ENCODE data around the gene TMEM132A. TPM values are rescaled to one million over a fixed set of nuclear protein-coding genes. Genes with fewer than 3 reads are reported as not detected.
A peak's percentile ranks its signal among the peaks of the same experiment; 100 is the strongest.

The TMEM132A gene
- total RNA-seq, 1 donor from 2014 or later = 6.1 TPM

- H3K4me1 ChIP-seq = peaks cover 18% of the 10 kb centered on the region
- no peak for DNase-seq (ENCODE audit: extremely low spot score in 2 of 2)
- no peaks in the 10 kb centered on the region for H3K9me3 ChIP-seq
- H3K27me3 ChIP-seq = no peaks in the 10 kb centered on the region
- intact Hi-C loops (cut with DNase I) = loop anchor here (2.0 to 10.0 kb wide), 2 partner anchors 67 to 1715 kb away; partner anchors contain the start of genes EML3 and ROM1
- no peak overlapping the region for H3K27ac ChIP-seq
- H3K36me3 ChIP-seq = peaks cover 5 to 85% of the 10 kb centered on the region in 2 donors
- TF ChIP-seq POLR2A (IDR thresholded peaks at IDR 0.05) (no peak), CTCF (IDR thresholded peaks at IDR 0.05) (no peak), POLR2AphosphoS5 (IDR thresholded peaks at IDR 0.05; ENCODE audit: insufficient read depth in 1 of 2, low read depth in 1 of 2) (no peak)
- no peak overlapping the region for H3K4me3 ChIP-seq
Observed at GRCh38 chr11:60899977-60900376, 24.3 kb upstream of the TMEM132A start.

- no peak for DNase-seq (ENCODE audit: extremely low spot score in 2 of 2)
- no peak overlapping the region for H3K27ac ChIP-seq
- TF ChIP-seq POLR2AphosphoS5 (IDR thresholded peaks at IDR 0.05; ENCODE audit: insufficient read depth in 1 of 2, low read depth in 1 of 2) (no peak), CTCF (IDR thresholded peaks at IDR 0.05) (no peak), POLR2A (IDR thresholded peaks at IDR 0.05) (no peak)
- H3K27me3 ChIP-seq = no peaks in the 10 kb centered on the region
- intact Hi-C loops (cut with DNase I) = loop anchor here (10.0 kb wide), 1 partner anchor 1714 kb away; the partner anchor contains the start of genes EML3 and ROM1
- H3K4me1 ChIP-seq = peaks cover 27% of the 10 kb centered on the region
- peaks cover 5 to 76% of the 10 kb centered on the region in 2 donors for H3K36me3 ChIP-seq
- no peak overlapping the region for H3K4me3 ChIP-seq
- H3K9me3 ChIP-seq = no peaks in the 10 kb centered on the region
Observed at GRCh38 chr11:60900673-60901404, 23.4 kb upstream of the TMEM132A start.

GRCh38 chr11:60902625-60903024 lies 21.6 kb upstream of the TMEM132A start:
- peaks cover 3 to 58% of the 10 kb centered on the region in 2 donors for H3K36me3 ChIP-seq
- peaks cover 34% of the 10 kb centered on the region for H3K4me1 ChIP-seq
- H3K27ac ChIP-seq = no peak overlapping the region
- intact Hi-C loops (cut with DNase I) = loop anchor here (10.0 kb wide), 1 partner anchor 1712 kb away; the partner anchor contains the start of genes EML3 and ROM1
- no peaks in the 10 kb centered on the region for H3K9me3 ChIP-seq
- no peak for DNase-seq (ENCODE audit: extremely low spot score in 2 of 2)
- TF ChIP-seq POLR2AphosphoS5 (IDR thresholded peaks at IDR 0.05; ENCODE audit: insufficient read depth in 1 of 2, low read depth in 1 of 2) (no peak), CTCF (IDR thresholded peaks at IDR 0.05) (no peak), POLR2A (IDR thresholded peaks at IDR 0.05) (no peak)
- H3K4me3 ChIP-seq = no peak overlapping the region
- no peaks in the 10 kb centered on the region for H3K27me3 ChIP-seq

- intact Hi-C loops (cut with DNase I) = loop anchor here (5.0 to 10.0 kb wide), 2 partner anchors 63 to 1710 kb away; partner anchors contain the start of genes CCDC86, EML3 and ROM1
- H3K9me3 ChIP-seq = no peaks in the 10 kb centered on the region
- peak overlapping the region; percentile 91 for H3K27ac ChIP-seq
Observed at GRCh38 chr11:60905047-60905446, 19.2 kb upstream of the TMEM132A start.

More at GRCh38 chr11:60905047-60905446, 19.2 kb upstream of the TMEM132A start:
- DNase-seq (ENCODE audit: extremely low spot score in 2 of 2) = no peak
- Histone ChIP-seq H3K27me3 (no peaks in the 10 kb centered on the region), H3K36me3 (peaks cover 0 to 35% of the 10 kb centered on the region in 2 donors), H3K4me1 (peaks cover 34% of the 10 kb centered on the region), H3K4me3 (peak overlapping the region; percentile 77 to 99)
- TF ChIP-seq POLR2AphosphoS5 (IDR thresholded peaks at IDR 0.05; ENCODE audit: insufficient read depth in 1 of 2, low read depth in 1 of 2) (no peak), POLR2A (IDR thresholded peaks at IDR 0.05) (no peak), CTCF (IDR thresholded peaks at IDR 0.05) (no peak)

Data from vagina (tissue), 2 donors.